GM12873 (cell line): Measurements from ENCODE around the gene DGKE.

Experiments used
- CTCF ChIP-seq: IDR thresholded peaks from 2 replicates; pipeline ENCODE4 v1.5.1; 2012; ENCODE audit warnings: low read depth, mild to moderate bottlenecking, moderate library complexity, low read length, control low read depth; ENCODE audit not compliant: insufficient read depth; ENCODE audit errors: missing control alignments

Gene DGKE

DNA sequence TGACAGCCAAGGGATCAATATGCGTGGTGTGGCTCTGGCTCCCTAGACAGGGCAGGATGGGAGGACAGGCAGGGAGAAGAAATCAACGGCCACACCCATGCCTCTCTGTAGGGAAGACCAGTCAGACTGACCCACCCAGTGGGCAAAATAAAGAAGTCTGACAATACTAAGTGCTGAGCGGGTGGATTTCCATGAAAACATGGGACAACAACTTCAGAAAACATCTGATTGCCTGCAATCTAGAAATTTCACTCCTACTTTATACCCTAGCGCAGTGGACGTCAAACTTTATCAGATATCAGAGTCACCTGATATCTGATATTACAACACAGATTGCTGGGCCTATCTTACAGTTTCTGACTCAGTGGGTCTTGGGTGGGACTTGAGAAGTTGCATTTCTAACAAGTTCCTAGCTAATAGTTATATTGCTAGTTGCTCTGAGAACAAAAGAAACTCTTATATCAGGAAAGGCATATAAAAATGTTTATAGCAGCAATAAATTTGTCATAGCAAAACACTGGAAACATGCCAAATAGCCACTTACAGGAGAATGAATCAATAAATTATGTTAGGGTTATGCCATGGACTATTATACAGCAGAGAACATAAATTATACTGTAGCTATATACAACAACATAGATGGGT is 38.6 kb upstream of the DGKE start:
- no peak for TF ChIP-seq CTCF

GRCh38 chr17:56796536-56796935 is 37.4 kb upstream of the DGKE start:
- no peak for TF ChIP-seq CTCF

GRCh38 chr17:56798916-56799315 is 35.0 kb upstream of the DGKE start:
- no peak for TF ChIP-seq CTCF

DNA sequence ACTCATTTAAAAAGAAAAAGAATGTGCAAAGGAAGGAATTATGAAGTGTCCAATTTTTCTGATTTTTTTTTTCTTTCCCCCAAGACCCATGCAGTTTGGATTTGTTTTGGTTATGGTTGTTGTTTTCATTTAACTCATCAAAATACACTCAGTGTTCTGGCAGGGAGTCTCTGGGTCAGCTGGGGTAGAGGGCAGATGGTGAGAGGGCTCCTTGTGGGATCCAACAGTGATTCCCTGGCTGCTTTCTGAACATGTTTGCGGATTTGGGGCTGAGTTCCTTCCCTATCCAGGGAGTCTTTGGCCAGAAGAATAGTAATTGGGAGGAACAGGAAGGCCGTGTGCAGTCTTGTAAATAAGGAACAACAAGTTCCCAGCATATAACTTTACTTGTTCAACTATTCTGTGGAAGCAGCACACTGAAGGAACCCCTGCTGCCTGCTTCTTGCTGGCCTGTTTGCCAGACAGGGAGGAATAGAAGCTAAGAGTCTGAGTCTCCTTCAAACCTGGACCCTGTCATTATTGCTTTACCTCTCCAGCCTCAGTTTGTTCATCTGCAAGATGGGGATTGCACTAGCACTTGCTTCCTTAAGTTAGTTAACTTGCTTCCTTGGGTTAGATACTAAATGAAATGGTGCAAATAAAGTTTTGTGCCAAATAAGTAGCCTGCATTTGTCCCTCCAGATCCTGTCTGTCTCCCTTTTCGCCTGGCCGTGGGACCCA is 32.3 kb upstream of the DGKE start:
- TF ChIP-seq CTCF, result no peak

DNA sequence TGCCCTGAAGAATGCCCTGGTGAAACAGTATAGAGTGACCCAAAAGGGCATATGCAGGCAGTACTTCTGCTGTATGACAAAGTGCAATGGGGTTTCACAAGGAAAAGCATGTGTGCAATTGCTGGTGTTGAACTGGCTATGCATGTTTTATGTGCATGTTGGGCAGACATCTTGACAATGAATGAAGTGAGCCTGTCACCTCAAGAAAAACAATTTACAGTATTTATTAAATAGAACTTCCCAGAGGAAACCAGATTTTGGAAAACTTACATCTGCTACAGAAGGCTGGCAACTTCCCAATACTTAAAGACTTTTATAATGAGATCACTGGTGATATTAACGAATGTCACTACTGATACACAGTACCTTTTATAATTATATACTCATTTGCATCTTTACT is 30.9 kb upstream of the DGKE start:
- no peak for TF ChIP-seq CTCF

GRCh38 chr17:56804454-56804853 is 29.5 kb upstream of the DGKE start:
- TF ChIP-seq CTCF, result no peak

DNA sequence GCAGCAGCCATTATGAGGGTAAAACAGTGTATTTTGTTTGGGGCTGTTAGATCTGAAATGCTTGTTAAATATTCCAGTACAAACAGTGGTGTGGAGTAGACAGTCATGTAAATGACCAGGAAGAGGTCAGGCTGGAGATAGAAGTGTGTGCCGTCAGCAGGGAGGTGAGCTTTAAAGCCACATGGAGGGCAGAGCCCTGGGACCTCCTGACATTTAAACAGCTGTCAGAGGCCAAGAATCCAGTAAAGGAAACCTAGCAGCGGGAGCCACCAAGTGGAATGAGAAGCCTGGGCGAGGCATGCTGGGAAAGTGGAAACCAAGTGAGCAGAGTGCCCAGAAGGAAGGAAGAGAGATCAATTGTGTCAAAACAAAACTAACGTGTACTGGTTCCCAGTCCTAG is 27.0 kb upstream of the DGKE start:
- no peak for TF ChIP-seq CTCF
